ENCODE results near the gene C12orf60.

GRCh38 chr12:14773685-14774073, 29.8 kb upstream of the C12orf60 start:
- TF ChIP-seq POLR2A (IDR thresholded peaks at IDR 0.05; ENCODE audit: borderline replicate concordance, extremely low read depth, insufficient read depth, insufficient read length) = no peak
- TF ChIP-seq CTCF (IDR thresholded peaks at IDR 0.05 in 2 of 3, conservative IDR thresholded peaks at IDR 0.05 in 1 of 3; ENCODE audit: borderline replicate concordance in 1 of 3, insufficient read depth in 1 of 3, low read depth in 2 of 3, low read length in 2 of 3) = no peak
- TF ChIP-seq FOSL1 (IDR thresholded peaks at IDR 0.05; ENCODE audit: low read depth) = no peak
- TF ChIP-seq SIN3A (IDR thresholded peaks at IDR 0.05; ENCODE audit: low read depth) = no peak
- no peak for TF ChIP-seq JUND (IDR thresholded peaks at IDR 0.05)
- TF ChIP-seq ELF1 (IDR thresholded peaks at IDR 0.05; ENCODE audit: borderline replicate concordance, low read depth) = no peak
- TF ChIP-seq ATF3 (IDR thresholded peaks at IDR 0.05) = no peak
- TF ChIP-seq EZH2 (IDR thresholded peaks at IDR 0.05) = no peak
- no peak for TF ChIP-seq POLR2AphosphoS5 (IDR thresholded peaks at IDR 0.05; ENCODE audit: low read depth, low read length)
- no peak for TF ChIP-seq REST (IDR thresholded peaks at IDR 0.05; ENCODE audit: low read depth)
- TF ChIP-seq CEBPB (IDR thresholded peaks at IDR 0.05; ENCODE audit: low read depth) = no peak
- no peak for TF ChIP-seq MAX (IDR thresholded peaks at IDR 0.05)
- TF ChIP-seq YY1 (IDR thresholded peaks at IDR 0.05; ENCODE audit: extremely low read depth, insufficient replicate concordance, low read depth, low read length) = no peak
